Activated naive CD4-positive, alpha-beta T cell treated with Interleukin-2 at 50 U/mL for 16 hours (primary cell): Measurements from ENCODE around the gene KLHL18.
A peak's percentile ranks its signal among the peaks of the same experiment; 100 is the strongest.
"Not testable (repeated sequence)": the region's sequence is repeated elsewhere in the genome, so short reads cannot be mapped to it uniquely, and the experiment has no call there.

Experiments used
- DNase-seq: peaks from one replicate; pipeline ENCODE4 v3.0.0-alpha.2; 2020

KLHL18 gene

DNA sequence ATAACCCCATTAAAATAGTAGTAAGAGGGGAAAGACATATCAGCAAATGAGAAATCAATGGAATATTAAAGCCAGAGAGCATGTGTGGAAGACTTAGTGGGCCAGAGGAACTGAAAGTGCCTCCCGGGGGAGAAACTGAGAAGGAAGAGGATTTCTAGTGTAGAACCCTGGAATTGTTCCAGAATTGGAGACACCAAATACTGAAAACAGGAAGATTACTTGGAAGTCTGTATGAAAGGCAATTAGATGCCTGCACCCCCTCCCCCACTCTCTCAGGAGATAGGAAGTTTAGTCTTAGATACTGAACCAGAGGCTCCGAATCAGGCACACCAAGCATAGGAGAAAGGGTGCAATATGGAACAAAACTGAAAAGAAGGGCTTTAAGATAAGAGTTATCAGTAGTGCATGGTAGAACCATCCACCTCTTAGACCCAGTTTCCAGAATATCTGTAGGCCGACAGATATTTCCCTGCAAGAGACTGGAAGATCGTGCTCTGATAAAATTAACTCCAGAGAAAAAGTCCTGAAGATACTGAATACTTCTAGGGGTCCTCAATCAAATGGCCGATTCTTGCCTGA is 32.4 kb downstream of the KLHL18 start:
- DNase-seq, result no peak

DNA sequence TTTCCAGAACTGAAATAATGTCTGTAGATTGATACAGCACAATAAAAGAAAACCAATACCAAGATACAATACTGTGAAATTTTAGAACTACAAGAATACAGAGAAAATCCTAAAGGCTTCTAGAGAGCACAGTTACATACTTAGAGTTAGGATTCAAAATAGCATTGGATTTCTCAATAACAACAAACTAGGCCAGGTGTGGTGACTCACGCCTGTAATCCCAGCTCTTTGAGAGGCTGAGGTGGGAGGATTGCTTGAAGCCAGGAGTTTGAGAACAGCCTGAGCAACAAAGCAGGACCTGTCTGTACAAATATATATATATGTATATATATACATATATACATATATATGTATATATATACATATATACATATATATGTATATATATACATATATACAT is 33.4 kb downstream of the KLHL18 start:
- DNase-seq, result not testable (repeated sequence)

DNA sequence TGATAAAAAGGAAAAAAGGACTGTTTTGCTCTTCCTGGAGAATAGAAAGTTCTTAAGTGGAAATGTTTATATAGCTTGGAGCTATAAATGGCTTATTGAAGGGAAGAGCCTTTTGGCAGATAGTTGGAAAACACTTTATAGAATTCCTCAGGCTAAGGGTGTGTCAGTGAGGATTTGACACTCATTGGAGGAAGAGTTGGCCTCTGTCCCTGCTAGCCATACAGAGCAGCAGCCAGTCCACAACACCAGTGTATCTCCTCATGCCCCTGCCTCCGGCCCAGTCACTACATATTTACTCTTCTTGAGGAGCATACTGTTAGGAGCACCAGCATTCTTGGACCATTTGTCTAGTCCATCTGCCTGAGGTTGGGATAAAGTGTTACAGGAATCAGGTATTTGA is 36.2 kb downstream of the KLHL18 start:
- no peak for DNase-seq

DNA sequence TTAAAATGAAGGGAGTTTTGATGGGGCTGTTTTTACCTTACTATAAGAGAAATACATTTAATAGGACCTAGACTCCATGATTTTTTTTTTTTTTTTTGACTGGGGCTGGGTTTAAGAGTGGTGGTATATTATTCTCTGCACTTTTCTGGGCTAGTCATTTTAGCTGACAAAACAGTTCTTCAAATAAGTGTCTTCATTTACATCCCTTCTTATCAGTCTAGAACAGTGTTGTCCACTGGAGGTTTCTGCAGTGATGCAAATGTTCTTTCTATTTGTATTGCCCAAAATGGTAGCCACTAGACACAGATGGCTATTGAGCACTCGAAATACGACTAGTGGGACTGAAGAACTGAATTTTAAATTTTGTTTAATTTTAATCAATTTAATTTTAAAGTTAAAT is 37.2 kb downstream of the KLHL18 start:
- no peak for DNase-seq

DNA sequence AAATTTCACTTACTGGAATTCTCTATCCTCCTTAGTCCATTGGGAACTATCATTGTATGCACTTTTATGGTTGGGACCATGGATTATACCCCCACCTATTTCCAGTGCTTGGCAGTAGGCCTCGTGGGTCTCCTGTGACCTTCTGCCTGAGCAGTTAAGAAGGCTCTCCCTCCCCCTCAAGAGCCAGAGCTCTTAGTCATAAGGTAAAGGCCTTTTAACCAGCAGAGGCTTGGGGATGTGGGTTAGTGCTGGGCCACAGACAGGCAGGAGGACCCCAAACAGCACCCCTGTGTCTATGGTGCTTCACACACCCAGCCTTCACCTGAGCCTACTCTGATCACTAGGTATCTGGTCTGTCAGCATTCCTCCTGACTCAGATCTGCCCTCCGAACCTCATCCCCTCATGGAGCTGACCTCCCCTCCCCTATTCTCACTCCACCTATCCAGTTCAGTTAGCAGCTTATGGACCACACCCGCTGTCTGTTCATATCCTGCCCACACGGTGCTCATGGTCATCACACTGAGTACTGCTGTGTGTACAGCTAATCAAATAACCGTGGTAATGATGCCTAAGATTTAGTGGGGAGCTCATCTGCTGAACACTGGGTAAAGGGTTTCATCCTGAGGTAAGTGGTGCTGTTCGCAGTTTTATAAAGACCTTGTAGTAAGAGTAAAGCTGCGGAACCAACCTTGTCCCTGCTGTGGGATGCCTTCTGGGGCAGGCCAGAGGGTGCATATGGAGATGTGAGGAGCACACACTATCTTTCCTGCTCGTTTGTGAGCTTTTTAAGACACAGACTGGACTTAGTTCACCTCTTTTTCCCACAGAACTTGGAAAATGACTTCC is 40.9 kb downstream of the KLHL18 start:
- no peak for DNase-seq

DNA sequence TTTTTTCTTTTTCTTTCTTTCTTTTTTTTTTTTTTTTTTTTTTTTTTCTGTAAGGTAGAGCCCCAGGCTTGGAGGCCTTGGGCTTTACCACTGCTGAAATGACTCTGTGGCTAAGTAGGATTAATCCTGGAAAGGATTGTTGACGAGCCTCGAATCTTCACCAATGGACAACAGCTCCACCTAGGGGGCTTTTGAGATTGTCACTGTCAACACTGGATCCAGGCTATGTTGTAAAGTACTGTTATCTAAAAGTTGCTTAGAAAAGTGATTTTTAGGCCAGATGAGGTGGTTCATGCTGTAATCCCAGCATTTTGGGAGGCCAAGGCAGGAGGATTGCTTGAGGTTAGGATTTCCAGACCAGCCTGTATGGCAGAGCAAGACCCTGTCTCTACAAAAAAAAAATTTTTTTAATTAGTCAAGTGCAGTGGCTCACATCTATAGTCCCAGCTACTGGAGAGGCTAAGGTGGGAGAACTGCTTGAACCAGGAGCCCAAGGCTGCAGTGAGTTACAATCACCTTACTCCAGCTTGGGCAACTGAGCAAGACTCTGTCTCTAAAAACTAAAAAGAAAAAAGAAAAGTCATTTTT is 41.6 kb downstream of the KLHL18 start:
- peak; percentile 43 for DNase-seq

DNA sequence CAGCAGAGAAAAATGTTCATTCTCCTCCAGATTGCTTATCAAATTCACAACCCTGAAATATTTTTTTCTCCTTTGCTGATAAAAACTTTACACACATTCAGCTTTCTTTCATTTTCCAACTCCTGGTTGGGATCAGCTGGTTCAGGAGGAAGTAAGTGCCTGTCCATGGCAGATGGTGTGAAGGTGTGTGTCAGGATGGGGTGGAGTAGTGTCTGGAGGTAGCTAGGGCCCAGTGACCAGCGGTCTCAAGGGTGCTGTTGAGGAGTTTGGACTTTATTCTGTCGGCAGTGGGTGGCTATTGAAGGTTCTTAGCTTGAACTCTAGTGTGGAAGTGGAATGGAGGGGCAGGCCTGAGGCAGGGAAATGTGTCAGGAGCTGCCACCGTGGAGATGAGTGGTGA is 51.2 kb downstream of the KLHL18 start:
- no peak for DNase-seq

DNA sequence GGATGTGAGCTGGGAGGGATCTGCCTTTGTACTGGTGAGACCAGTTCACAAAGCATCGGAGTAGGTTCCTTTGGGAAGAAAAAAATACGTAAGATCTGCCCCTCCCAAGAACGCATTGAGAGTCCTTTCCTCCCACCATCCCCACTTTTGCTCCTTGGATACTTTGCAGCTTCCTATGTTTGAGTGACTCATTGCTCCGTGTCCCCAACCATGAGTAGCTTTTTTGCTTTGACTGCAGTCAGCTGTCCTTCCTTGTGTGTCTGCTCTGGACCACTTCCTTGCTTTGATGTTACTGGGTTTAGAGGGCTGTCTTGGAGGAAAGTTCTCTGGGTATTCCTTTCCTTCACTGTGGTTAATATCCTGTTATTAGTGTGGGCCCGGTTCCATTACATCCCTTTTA is 54.9 kb downstream of the KLHL18 start:
- DNase-seq, result no peak

DNA sequence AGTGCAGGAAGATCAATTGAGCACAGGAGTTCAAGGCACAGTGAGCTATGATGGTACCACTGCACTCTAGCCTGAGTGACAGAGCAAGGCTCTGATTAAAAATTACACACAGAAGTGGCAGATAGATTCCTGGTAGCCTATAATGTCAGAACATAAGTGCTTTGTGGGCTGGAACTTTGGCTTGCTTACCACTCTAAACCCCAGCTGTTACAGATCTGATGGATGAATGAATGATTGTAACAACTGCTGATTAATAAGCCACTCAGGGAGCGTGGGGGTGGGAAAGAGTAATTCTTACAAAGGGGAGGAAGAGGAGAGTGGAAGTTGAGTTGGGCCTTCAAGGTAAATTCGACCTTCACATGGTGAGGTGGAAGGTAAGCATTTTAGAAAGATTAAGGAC is 57.2 kb downstream of the KLHL18 start:
- DNase-seq, result no peak

DNA sequence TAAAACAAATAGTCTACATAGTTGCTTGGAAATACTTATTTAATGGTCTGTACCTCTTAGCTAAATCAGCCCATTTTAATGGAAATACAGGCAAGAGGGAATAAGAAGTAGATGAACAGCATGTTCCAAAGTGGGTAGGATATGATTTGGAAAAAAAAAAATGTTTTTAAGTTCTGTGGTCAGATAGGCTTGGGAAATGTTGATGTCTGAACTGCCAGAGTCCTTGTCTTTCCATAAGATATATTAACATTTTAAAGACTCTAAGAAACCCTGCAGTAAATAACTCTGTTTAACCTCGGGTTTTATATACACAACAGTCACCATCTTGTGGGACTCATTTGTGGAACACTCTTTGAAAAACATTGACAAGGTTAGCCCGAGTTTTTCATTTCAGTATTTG is 58.1 kb downstream of the KLHL18 start:
- no peak for DNase-seq

DNA sequence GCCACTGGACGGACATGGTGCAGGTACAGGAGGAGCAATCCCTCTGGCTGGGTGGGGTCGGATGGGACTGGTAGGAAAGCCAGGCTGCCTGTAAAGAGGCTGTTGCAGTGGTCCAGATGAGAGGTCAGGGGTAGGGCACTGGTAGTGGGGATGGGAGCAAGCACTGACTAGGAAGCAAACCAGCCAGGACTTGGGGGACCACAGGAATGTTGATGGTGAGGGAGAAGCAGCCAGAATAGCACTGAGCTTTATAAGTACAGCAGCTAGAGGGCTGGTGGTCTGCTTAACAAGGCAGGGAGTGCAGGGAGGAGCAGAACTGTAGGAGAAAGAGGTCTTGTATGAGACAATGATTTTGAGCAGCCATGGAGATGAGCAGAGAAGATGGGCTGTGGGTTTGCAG is 59.4 kb downstream of the KLHL18 start:
- no peak for DNase-seq

DNA sequence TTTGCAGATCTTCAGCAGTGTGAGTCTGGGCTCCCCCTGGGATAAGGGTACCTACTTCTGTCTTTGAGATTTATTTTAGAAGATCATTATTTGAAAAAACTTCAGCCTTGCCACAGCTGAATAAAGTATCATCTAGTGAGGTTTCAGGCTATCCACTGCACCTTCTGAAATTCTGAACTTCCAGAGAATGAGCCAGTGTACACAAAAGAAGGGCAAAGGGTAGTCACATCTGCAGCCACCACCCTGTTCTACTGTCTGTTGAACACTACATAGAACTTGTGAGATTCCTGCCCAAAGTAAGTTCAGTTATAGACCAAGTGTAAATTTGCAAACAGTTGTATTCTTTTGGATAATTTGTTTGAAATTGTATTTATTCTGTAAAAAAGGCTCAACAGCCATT is 60.1 kb downstream of the KLHL18 start:
- no peak for DNase-seq

DNA sequence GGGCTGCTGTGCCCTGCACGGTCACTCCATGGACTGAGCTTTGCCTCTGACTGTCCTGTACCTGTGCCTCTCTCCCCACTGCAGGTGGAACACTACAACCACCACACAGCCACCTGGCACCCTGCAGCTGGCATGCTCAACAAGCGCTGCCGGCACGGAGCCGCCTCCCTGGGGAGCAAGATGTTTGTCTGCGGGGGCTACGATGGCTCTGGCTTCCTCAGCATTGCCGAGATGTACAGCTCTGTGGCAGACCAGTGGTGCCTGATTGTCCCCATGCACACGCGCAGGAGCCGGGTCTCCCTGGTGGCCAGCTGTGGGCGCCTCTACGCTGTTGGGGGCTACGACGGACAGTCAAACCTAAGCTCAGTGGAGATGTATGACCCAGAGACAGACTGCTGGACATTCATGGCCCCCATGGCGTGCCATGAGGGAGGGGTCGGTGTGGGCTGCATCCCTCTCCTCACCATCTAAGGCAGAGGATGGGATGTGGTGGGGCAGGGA is 60.8 kb downstream of the KLHL18 start:
- DNase-seq, result no peak

DNA sequence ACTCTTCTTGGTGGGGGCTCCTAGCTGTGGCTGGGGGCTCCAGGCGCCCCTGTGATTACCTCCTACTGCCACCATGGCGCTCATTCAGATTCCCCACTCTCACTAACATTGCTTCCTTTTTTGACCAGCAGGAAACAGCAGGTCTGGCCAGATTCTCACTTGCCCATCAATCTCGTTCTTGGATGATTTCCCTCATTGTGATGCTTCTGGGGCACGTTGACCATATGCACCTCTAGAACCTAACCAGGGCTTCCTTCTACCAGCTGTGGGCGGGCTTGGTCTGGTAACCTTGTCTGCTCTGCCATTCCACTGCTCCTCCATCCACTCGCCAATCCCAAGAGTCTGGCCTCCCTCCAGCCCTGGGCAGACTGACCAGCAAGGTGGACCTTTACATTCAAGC is 62.2 kb downstream of the KLHL18 start:
- DNase-seq, result no peak

DNA sequence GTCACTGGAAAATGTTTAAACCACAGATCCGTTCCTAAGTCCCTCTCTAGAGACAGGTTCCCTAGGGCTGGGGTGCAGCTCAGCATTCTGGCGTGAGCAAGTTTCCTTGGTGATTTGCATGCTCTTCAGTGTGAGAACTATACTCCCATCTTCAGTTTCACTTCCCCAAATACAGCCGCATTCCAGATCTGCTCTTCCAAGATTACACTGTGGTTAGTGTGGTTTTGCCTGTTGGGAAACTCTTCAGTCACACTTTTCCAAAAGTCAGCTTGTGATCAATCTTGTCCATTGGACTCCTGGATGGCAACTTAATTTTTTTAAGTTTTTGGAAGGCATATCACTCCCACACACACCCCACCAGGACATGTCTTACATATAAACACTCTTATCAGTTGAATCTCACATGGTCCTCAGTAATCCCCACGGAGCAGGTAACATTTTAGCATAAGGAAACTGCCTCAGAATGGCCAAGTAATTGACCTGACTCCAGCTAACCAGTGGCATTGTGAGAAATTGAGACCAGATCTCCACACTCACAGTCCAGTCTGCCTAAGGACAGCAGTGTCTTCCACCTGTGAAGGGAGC is 64.6 kb downstream of the KLHL18 start:
- DNase-seq, result no peak

DNA sequence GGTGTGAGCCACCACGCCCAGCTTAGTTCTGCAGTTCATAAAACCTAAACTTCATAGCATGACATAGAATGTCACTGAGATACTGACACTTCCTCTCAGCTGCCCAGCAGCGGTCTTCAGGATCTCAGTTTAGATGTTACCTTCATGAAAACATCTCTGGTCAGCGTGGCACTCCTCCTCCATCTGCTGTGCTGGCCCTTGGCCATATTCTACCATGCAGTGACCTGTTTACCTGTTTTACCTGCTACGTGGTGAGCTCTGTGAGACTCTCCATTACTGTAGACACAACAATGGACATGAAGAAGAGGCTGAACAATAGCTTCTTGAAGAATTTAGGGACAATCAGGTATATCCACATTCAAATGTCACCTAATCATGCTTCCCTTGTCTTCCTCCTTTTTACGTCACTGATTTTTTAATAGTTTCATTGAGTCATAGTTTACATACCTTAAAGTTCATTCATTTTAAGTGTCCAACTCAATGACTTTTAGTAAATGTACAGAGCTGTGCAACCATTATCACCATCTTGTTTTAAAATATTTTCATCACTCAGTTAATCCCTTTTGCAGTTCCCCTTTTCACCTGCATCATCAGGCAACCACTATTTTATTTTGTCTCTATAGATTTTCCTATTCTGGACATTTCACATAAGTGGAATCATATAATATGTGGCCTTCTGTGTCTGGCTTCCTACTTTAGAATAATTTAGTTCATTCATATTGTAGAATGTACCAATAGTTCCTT is 65.8 kb downstream of the KLHL18 start:
- no peak for DNase-seq

DNA sequence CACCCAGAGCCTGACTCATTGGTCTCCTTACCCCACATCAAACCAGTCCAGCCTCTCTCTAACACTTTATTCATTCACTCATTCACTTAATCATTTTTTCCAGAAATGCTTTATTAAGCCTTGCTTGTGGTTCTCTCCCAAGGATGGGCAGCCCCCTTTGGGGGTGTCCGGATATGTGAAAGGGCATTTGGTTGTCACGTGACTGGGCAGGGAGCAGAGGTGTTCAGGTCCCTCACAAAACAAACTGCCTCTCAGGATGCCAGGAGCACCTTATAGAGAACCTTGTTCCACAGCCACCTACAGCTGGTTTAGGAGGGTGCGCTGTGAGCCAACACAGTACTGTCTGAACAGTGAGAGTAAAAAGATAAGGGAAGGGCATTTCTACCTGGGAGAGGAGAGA is 72.3 kb downstream of the KLHL18 start:
- DNase-seq, result no peak

DNA sequence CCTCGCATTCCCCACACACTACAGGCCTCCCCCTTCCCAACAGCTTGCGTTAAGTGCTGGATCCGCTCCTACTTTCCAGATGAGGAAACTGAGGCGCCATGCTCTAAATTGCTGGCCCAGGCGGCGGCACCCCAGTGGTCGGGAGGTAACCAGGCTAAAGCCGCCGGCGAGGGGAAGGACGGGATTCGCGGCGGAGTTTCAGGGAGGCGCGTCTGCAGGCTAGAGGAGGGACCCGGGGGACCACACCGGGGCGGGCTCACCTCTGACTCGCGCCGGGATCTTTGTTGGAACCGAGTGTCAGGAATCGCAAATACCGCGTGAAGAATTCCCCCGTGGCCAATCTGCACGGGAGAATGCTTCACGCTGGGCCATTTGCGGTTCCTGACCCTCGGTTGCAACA is 73.5 kb downstream of the KLHL18 start:
- no peak for DNase-seq

DNA sequence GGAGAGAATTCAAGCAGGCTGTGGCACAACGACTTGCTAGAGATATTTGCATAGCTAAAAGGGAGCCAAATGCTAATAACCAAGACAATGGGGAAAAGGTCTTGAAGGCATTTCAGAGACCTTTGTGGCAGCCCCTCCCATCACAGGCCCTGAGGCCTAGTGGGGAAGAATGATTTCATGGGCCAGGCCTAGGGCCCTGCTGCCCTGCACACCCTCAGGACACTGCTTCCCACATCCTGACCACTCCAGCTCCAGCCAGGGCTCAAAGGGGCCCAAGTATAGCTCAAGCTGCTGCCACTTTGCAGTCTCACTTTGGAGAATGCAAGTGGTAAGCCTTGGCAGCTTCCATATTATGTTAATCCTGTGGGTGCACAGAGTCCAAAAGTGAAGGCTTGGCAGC is 76.6 kb downstream of the KLHL18 start:
- no peak for DNase-seq

DNA sequence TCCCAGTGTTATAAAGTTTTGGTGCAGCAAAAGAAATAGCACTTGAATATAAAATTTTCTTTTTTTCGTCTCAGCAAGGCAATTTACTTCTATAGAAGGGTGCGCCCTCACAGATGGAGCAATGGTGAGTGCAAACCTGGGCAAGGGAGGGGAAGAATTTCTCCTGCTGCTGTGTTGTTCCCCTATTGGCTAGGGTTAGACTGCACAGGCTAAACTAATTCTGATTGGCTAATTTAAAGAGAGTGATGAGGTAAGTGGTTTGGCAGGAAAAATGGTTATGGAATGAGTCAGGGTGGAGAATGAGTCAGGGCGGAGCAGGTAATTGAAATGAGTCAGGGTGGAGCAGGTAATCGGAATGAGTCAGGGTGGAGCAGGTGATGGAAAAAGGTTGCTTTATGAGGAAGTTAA is 77.4 kb downstream of the KLHL18 start:
- DNase-seq, result peak; percentile 11

DNA sequence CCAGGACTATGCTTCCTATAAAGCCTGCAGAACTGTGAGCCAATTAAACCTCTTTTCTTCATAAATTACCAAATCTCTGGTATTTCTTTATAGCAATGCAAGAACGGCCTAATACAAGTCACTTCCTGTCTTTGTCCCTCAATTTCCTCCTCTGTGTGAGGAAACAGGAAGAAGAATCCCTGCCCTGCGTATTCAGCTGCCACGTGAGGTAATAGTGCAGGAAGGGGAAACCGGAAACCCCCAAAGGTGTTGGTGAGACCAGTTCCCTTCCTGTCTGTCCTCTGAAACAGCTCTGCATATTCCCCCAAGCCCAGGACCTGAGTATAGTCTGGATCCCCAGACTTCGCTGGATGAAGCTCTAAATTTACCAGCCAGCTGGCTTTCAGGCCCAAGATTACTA is 80.0 kb downstream of the KLHL18 start:
- DNase-seq, result no peak

DNA sequence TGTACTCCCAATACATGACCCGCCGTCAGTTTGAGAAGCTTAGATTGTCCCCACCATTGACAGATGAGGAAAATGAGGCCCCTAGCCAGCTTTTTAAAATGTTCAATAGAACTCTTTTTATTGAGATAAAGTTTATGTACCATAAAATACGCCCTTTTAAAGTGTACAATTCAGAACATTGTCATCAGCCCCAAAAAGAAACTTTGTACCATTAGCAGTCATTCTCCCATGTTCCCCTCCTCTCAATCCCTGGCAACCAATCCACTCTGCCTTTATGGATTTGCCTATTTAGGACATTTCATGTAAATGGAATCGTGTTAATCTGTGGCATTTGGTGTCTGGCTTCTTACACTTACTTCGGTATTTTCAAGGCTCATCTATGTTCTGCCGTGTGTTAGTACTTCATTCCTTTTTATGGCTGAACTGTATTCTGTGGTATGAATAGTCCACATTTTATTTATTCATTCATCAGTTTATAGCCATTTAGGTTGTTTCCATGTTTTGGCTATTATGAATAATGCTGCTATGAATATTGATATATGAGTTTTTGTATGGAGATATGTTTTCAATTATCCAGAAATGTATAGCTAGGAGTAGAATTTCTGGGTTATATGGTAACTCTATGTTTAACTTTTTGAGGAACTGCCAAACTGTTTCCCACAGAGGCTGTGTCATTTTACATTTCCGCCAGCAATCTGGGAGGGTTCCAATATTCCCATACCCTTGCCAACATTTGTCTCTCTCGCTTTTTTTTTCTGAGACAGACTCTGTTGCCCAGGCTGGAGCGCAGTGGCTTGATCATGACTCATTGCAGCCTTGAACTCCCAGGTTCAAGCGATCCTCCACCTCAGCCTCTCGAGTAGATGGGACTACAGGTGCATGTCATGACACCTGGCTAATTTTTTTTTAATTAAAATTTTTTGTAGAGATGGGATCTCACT is 82.7 kb downstream of the KLHL18 start:
- no peak for DNase-seq
